OCI-M2 (cell line): Measurements from ENCODE around the gene RBPMS2.
"Not testable (repeated sequence)": the region's sequence is repeated elsewhere in the genome, so short reads cannot be mapped to it uniquely, and the experiment has no call there.

Experiments
- DNase-seq: peaks from one replicate; lab custom pipeline; 2025; ENCODE audit not compliant: unreplicated experiment; lab: John Stamatoyannopoulos, UW

The RBPMS2 gene

DNA sequence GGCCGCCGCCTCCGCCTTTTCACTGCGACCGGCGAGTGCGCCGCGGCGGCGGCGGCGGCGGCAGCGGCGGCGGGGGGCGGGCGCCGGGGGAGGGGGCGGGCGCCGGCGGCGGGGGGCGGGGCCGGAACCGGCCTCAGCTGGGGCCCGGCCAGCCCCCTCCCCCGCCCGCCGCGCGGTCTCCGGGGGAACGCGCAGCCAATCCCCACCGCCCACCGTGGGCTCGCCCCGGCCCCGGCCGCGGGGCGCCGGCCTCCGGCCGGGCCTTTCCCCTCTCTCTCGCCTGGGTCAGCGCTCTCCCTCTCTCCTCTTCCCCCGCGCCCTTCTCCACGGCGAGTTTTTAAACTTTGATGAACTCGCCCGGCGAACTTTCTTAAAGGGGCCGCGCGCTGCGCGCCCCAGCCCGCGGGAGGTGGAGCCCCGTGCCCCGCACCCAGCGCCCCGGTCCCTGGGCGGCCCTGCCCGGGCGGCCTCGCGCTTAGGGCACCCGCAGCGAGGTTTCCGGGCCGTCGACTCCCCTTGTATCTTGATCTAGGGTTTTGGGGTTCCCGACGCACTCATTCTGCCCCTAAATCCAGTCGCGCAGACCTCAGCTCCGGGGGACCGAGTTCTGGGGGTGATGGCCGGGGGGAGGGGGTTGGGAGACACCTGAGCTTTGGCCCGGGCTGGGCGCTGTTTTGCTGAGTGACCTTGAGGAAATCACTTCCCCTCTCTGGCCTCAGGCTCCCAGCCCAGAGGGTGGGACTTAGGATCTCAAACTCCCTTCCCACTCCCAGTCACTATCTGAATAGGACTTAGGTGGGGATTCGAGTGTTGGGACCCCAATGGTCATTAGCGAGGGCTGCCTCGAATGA, at the start of gene RBPMS2:
TSS of gene RBPMS2 (minus strand) at position 39 of the 851 bp plus-strand sequence. CDS start 270 bp downstream, outside the sequence.
- DNase-seq = no peak

DNA sequence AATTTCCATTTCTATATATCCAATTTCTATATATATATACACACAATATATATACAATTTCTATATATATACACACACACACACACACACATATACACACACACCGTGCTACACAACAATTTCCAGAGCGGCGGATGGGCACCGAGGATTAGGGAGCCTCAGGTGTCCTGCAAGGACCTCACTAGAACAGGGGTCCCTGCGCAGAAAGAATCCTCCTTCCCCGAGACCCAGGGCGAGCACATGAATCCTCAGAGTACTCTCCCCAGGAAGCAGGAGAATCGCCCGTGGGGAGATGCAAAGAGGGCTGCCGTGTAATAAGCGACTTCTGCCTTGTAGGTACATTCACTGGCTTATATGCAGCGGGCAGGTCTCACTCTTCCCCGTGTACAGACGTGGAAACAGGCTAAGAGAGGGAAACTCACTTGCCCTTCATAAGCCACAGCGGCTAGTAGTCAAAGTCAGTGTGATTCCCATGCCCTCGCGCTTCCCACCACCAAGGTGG, 49.6 kb upstream of the RBPMS2 start:
- DNase-seq = no peak

DNA sequence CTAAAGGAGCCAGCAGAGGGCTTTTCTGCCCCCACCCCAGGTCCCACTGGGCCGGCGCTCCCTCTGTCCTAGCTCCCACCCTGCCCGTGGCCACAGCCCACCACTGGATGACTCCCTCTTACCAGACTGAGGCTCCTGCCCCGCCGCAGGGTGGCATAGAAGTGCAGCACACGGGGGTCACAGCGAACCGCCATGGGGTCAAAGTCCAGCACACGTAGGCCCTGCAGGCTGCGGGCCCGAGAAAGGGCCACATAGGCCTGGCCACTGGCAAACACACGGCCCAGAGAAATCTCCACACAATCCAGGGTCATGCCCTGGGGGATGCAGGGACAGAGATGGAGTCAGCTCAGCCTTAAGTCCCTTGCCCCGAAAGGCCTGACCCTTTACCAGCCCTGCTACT, 41.1 kb upstream of the RBPMS2 start:
- no peak for DNase-seq

DNA sequence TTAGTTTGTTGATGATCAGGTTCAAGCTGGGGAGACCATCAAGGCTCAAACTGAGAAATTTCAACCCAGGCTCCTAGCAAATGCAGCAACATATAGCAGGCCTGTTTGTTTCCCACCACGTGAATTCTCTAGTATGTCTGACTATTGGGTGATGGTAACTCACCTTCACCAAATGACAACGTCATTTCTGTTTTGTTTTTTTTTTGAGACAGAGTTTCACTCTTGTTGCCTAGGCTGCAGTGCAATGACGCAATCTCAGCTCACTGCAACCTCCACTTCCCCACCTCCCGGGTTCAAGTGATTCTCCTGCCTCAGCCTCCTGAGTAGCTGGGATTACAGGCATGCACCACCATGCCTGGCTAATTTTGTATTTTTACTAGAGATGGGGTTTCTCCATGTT, 39.6 kb upstream of the RBPMS2 start:
- DNase-seq = not testable (repeated sequence)

DNA sequence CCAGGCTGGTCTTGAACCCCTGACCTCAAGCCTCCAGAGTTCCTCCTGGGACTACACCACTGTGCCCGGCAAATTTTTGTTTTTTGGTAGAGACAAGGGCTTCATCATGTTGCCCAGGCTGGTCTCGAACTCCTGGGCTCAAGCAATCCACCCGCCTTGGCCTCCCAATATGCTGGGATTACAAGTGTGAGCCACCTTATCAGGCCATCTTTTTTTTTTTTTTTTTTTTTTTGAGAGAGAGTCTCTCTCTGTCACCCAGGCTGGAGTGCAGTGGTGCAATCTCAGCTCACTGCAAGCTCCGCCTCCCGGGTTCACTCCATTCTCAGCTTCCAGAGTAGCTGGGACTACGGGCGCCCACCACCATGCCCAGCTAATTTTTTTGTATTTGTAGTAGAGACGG, 38.9 kb upstream of the RBPMS2 start:
- not testable (repeated sequence) for DNase-seq

DNA sequence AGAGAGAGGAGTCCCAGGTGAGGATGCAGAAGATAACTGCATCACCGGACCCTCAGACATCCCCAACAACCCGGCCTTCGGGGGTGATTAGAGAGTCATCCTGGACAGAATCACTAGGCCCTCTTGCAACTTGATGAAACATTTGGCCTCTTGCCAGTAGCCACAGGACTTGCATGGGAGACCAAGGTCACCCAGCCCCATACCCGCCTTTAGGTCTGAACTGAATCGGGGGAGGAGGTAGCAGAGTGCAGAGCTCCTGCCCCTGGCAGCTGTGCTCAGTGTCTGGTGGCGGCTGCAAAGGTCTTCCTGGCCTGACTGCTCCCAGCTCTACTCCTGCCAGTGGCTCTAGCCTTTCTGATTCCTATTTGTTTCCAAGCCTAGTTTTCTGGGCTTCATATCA, 37.7 kb upstream of the RBPMS2 start:
- no peak for DNase-seq

DNA sequence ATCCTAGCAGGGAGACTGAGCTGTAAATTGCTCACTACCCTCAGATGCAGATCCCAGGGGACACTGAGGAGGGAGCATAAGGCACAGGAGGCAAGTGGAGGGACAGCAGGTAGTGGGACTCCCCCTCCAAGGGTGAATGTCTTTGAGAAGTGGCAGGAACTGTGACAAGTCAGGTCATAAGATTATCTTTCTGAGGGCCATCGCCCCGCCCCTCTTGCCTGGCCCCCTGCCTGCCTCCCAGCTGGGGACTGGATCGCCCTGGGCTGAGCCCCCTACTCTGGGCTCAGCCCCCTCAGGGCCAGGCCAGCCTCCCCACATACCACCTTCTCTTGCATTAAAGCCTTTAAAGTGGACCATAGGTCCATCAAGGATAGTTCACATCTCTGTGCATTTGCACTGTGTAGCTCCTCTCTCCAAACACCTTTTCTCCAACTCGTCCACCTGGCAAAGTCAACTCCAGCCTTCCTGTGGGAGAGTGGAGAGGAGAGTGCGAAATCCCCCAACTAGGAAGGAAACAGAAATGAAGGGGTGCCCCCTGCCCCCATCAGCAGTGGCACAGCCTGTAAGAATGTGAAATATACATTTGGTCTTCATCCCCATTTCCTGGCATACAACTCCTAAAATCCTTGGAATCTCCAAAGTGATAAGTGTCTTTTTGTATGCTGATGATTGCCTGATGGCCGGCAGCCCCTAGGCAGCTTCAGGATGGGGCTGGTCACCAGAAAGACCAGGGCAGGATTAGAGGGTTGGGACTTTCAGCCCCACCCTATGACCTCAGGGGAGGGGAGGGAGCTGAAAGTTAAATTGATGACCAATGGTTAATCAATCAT, 35.3 kb upstream of the RBPMS2 start:
- DNase-seq = no peak

DNA sequence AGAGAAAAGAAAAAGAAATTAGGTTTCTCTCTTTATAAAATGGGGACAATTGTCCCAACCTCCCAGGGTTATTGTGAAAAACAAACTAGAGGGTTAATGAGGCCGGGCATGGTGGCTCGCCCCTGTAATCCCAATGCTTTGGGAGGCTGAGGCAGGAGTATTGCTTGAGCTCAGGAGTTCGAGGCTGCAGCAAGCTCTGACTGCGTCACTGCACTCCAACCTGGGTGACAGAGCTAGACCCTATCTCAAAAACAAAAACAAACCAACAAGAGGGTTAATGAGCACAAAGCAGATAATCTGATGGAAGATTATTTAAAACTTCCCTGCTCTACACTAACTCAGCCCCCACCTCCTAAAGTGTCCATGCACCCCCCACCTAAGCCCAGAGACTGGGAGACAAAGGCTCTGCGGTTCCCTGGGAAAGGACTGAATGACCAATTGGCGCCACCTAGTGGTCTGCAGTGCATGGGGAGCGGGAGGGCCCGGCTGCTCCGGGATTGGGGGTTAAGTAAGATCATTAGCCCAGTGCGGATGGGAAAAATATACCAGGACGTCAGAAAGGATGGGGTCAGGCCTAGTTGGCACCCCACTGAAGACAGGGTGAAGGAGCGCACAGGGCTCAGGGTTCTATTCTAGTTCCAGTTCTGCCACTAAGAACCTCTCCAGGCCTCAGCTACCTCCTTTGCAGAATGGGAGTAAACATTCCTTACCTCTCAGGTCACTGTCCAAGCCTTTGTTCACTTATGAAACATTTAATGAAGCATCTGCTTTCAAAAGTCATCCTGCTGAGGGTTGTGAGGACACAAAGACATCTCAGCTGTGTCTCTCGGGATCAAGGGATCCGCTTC, 34.5 kb upstream of the RBPMS2 start:
- DNase-seq = peak; percentile 28

DNA sequence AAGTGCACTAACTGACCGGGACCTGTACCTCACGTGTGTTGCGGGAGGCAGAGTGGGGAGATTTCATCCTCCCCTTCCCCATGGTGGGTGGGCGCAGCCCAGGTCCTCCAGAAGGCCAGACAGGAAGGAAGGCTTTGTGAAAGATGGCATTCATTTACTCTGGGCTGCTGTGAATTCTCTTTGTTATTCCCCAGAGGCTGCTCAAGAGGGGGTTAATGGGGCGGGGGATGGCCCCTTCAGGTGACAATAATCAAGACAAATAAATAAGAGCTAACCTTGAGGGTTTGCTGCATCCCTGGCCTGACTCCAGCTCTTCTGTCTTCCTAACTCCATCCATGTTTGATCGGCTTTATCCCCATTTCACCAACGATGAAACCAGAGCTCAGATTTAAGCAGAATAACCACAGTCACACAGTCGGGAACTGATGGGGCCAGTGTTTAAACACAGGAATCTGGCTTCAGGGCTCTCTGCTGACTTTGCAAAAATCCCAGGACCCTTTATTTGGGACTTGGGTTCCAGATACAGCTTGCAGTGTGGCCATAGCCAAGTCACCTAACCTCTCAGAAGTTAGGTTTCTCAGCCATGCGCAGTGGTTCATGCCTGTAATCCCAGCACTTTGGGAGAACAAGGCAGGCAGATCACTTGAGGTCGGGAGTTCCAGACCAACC, 33.5 kb upstream of the RBPMS2 start:
- DNase-seq = no peak

DNA sequence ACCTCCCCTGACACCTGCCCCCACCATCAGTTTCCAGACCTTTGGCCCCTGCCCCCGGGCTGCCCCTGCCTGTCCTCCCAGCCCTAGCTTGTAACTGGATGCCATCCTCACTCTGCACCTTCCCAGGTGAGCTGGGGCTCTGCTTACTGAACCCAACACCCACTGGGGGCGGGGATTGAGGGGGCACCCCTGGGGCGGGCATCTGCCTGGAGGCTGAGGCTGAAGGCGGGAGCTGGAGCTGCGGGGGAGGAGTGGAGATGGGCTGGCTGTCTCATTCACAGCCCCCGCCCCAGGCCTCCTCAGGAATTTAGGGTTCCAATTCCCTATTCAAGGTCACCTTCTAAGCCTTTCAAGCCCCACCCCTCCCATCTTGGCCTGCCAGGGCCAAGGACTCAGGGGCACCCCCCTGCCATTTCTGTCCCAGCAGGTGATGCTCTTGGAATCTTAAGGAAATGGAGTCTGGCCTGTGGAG, 32.4 kb upstream of the RBPMS2 start:
- DNase-seq = no peak

DNA sequence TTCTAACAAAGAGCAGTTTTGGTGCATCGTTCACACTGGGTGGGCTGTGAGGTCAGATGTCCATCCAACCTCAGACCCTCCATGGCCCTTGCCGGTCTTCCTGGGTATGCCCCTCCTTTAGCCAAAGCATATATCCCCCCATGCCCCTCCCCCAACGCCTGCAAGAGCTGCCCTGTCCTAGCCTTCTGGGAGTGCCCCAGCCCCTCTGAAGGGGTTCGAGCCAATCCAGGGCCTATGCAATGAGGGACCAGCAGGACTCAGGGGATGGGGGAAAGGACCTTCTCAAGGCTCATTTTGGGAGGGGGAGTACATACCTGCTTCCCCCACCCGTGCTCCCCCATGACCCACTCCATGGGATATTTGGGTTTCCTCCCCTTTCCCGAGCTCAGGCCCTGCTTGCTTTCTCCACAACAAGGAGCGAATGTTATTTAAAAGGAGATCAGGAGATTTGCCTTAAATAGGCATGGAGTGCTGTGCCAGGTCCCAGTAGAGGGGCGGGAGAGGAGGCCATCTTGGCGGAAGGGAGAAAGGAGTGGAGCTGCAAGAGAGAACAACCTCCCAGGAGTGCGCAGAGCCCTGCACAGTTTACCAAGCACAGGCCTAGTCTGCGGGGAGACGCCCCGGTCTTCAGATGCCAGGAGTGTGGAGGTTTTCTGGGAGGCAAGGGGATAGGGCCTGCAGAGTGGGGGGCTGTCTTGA, 31.8 kb upstream of the RBPMS2 start:
- DNase-seq = no peak

DNA sequence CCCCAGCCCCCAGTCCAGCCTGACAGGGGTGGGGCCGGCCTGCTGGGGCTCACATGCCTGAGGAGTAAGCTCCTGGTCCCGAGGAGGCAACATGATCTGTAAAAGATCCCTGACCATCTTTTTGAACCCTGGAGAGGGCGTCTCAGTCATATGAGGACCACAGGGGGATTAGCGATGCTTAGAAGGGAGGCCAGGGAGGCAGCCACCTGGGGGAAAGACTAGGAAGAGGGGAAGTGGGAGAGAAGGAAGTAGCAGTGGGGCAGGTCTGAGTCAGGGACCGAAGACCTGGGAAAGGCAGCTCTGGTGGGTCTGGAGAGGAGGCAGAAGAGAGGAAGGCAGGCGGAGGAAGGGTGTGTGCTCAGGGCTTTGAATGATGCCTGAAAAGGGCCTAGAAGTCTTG, 31.1 kb upstream of the RBPMS2 start:
- DNase-seq = no peak

DNA sequence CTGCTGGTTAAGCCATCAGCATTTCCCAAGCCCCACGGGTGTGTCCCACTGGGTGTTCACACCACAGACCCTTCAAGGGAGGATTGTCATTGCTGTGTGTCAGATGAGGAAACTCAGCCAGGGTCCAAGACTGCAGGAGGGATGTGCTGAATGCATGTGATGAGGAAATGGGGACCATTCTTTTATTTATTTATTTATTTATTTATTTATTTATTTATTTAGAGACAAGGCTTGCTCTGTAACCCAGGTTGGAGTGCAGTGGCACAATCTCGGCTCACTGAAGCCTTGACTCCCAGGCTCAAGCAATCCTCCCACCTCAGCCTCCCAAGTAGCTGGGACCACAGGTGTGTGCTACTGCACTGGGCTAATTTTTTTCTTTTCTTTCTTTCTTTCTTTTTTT, 29.2 kb upstream of the RBPMS2 start:
- DNase-seq = no peak

DNA sequence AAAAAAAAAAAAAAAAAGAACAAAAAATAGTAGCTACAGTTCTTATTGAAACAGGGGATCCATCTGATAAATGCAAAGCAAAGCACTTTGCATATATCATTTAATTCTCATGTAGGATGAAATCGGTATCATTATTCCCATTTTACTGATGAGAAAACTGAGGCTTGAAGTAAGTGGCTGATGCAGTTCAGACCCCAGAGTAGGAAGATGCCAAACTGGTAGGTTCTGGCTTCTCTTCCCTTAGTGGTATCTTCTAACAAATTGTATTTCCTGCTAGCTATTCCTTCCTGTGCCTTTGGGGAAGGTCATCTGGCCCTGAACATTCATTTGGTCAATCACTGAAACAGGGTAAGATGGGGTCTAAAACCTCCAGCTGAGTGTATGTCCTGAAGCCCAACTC, 28.1 kb upstream of the RBPMS2 start:
- no peak for DNase-seq

DNA sequence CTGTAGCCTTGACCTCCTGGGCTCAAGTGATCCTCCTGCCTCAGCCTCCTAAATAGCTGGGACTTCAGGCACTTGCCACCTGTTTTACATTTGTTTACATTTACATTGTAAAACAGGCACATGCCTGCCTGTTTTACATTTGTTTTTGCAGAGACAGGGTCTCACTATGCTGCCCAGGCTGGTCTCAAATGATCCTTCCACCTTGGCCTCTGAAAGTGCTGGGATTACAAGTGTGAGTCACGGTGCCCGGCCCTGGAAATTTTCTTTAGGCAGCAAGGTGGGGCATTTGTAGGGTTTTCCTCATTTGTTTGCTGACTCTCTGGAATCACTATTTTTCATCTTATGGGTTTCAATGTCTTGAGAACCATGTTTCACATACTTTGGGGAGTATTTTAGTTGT, 25.1 kb upstream of the RBPMS2 start:
- no peak for DNase-seq

DNA sequence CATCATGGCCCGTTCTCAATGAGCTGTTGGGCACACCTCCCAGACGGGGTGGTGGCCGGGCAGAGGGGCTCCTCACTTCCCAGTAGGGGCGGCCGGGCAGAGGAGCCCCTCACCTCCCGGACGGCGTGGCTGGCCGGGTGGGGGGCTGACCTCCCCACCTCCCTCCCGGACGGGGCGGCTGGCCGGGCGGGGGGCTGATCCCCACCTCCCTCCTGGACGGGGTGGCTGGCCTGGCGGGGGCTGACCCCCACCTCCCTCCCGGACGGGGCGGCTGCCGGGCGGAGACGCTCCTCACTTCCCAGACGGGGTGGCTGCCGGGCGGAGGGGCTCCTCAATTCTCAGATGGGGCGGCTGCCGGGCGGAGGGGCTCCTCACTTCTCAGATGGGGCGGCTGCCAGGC, 23.5 kb upstream of the RBPMS2 start:
- not testable (repeated sequence) for DNase-seq

DNA sequence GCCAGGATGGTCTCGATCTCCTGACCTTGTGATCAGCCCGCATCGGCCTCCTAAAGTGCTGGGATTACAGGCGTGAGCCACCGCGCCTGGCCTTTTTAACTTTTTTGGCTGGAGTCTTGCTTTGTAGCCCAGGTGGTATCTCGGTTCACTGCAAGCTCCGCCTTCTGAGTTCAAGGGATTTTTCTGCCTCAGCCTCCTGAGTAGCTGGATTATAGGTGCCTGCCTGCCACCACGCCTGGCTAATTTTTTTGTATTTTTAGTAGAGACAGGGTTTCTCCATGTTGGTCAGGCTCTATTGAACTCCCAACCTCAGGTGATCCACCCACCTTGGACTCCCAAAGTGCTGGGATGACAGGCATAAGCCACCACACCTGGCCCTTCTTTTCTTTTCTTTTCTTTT, 20.5 kb upstream of the RBPMS2 start:
- not testable (repeated sequence) for DNase-seq

DNA sequence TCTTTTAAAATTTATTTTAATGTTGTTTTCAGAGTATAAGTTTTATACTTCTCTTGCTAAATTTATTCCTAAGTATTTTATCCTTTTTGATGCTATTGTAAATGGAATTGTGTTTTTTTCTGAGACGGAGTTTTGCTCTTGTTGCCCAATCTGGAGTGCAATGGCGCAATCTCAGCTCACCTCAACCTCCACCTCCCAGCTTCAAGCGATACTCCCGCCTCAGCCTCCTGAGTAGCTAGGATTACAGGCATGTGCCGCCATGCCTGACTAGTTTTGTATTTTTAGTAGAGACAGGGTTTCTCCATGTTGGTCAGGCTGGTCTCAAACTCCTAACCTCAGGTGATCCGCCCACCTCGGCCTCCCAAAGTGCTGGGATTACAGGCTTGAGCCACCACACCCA, 19.9 kb upstream of the RBPMS2 start:
- not testable (repeated sequence) for DNase-seq

DNA sequence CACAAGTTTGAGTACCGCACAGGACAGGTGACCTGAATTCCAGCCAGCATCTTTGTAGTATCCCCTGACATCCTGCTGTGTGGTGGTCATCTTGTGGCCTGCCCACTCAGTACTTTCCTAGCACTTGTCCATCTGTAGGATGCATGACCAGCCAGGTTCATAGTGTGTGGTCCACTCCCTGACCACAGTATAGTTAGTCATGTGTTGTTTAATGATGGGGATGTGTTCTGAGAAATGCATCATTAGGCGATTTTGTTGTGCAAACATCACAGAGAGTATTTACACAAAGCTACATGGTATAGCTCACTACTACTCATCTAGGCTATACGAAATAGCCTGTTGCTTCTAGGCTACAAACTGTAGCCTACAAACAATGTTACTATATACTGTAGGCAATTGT, 16.9 kb upstream of the RBPMS2 start:
- DNase-seq = no peak

DNA sequence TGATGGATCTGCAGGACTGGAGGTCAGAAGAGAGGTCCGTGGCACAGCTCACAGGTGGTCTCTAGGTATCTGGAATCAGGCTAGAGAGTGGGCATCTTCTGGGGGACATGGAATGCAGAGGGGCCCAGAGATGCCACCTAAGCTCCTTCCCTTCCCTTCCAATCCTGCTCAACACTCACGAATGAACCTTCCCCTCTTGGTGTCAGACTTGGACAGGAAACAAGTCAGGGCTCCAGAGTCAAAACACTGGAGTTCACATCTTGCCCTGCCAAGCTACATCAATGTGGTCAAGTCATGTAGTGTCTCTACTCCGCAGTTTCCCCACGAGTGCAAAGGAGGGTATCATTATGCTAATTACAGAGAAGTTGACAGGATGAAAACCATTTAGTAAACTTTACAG, 16.0 kb upstream of the RBPMS2 start:
- DNase-seq = no peak
